ENCODE measurements around the gene NAGA. TPM values are rescaled to one million over a fixed set of nuclear protein-coding genes. Genes with fewer than 3 reads are reported as not detected.

NAGA gene
- total RNA-seq, 1 donor from 2014 or later, result 8.9 TPM

- peaks cover 50% of the 10 kb centered on the region for H3K79me2 ChIP-seq (ENCODE audit: insufficient read depth, low read length)
- no peak for FAIRE-seq
- no peak overlapping the region for H3K4me2 ChIP-seq (ENCODE audit: low read length)
- no peak overlapping the region for H3K4me3 ChIP-seq (ENCODE audit: insufficient read depth, low read depth, low read length)
- H3K27ac Mint-ChIP-seq (ENCODE audit: unreplicated experiment), result no peak overlapping the region
- TF ChIP-seq CTCF (IDR thresholded peaks at IDR 0.05; ENCODE audit: insufficient read depth, low read depth, low read length) (no peak), EZH2 (IDR thresholded peaks at IDR 0.05; ENCODE audit: insufficient read depth, low read length) (no peak)
- H3K4me1 ChIP-seq (ENCODE audit: insufficient read depth, low read length), result peaks cover 7% of the 10 kb centered on the region
- peaks cover 19% of the 10 kb centered on the region for H3K36me3 Mint-ChIP-seq (ENCODE audit: low read depth, unreplicated experiment)
- no peak overlapping the region for H2AFZ ChIP-seq (ENCODE audit: low read depth, low read length)
- H3K9me3 Mint-ChIP-seq (ENCODE audit: unreplicated experiment), result peaks cover 5% of the 10 kb centered on the region
- H3K4me3 Mint-ChIP-seq (ENCODE audit: unreplicated experiment), result no peak overlapping the region
- no peaks in the 10 kb centered on the region for H3K27me3 ChIP-seq (ENCODE audit: insufficient read depth, low read length)
- no peak for DNase-seq (ENCODE audit: low read depth)
- no peaks in the 10 kb centered on the region for H3K27me3 Mint-ChIP-seq (ENCODE audit: low read depth, unreplicated experiment)
- H3K9ac ChIP-seq (ENCODE audit: low read length), result no peak overlapping the region
- peaks cover 21% of the 10 kb centered on the region for H3K36me3 ChIP-seq (ENCODE audit: insufficient read depth, low read length)
- no peaks in the 10 kb centered on the region for H3K4me1 Mint-ChIP-seq (ENCODE audit: low read depth, unreplicated experiment)
- H4K20me1 ChIP-seq (ENCODE audit: insufficient read depth, low read length), result peaks cover 28% of the 10 kb centered on the region
- no peaks in the 10 kb centered on the region for H3K9me3 ChIP-seq (ENCODE audit: insufficient read depth, low read depth, low read length)
- H3K27ac ChIP-seq (ENCODE audit: low read depth, low read length), result no peak overlapping the region
Measured at GRCh38 chr22:42084874-42085273, 14.3 kb upstream of the NAGA start.

GRCh38 chr22:42083119-42083518, 12.5 kb upstream of the NAGA start:
- no peaks in the 10 kb centered on the region for H3K9me3 Mint-ChIP-seq (ENCODE audit: unreplicated experiment)
- H3K27me3 Mint-ChIP-seq (ENCODE audit: low read depth, unreplicated experiment), result no peaks in the 10 kb centered on the region
- H3K4me1 Mint-ChIP-seq (ENCODE audit: low read depth, unreplicated experiment), result no peaks in the 10 kb centered on the region
- H2AFZ ChIP-seq (ENCODE audit: low read depth, low read length), result no peak overlapping the region
- H3K9ac ChIP-seq (ENCODE audit: low read length), result no peak overlapping the region
- H3K4me3 Mint-ChIP-seq (ENCODE audit: unreplicated experiment), result no peak overlapping the region
- H3K36me3 Mint-ChIP-seq (ENCODE audit: low read depth, unreplicated experiment), result peaks cover 11% of the 10 kb centered on the region
- no peak overlapping the region for H3K27ac Mint-ChIP-seq (ENCODE audit: unreplicated experiment)
- no peak for FAIRE-seq
- H3K27ac ChIP-seq (ENCODE audit: low read depth, low read length), result no peak overlapping the region
- no peaks in the 10 kb centered on the region for H3K27me3 ChIP-seq (ENCODE audit: insufficient read depth, low read length)
- H3K36me3 ChIP-seq (ENCODE audit: insufficient read depth, low read length), result peaks cover 21% of the 10 kb centered on the region
- TF ChIP-seq CTCF (IDR thresholded peaks at IDR 0.05; ENCODE audit: insufficient read depth, low read depth, low read length), result no peak
- TF ChIP-seq EZH2 (IDR thresholded peaks at IDR 0.05; ENCODE audit: insufficient read depth, low read length), result no peak
- H3K4me1 ChIP-seq (ENCODE audit: insufficient read depth, low read length), result peaks cover 15% of the 10 kb centered on the region
- H3K4me3 ChIP-seq (ENCODE audit: insufficient read depth, low read depth, low read length), result no peak overlapping the region
- H3K4me2 ChIP-seq (ENCODE audit: low read length), result no peak overlapping the region
- peaks cover 33% of the 10 kb centered on the region for H3K79me2 ChIP-seq (ENCODE audit: insufficient read depth, low read length)
- no peaks in the 10 kb centered on the region for H3K9me3 ChIP-seq (ENCODE audit: insufficient read depth, low read depth, low read length)
- peaks cover 16% of the 10 kb centered on the region for H4K20me1 ChIP-seq (ENCODE audit: insufficient read depth, low read length)
- DNase-seq (ENCODE audit: low read depth), result no peak

GRCh38 chr22:42080287-42080686, 9.7 kb upstream of the NAGA start:
- DNase-seq (ENCODE audit: low read depth) (peak; percentile 33), FAIRE-seq (peak; percentile 20)
- Mint-ChIP-seq H3K36me3 (ENCODE audit: low read depth, unreplicated experiment) (peaks cover 9% of the 10 kb centered on the region), H3K27me3 (ENCODE audit: low read depth, unreplicated experiment) (no peaks in the 10 kb centered on the region), H3K27ac (ENCODE audit: unreplicated experiment) (peak overlapping the region; percentile 90), H3K4me1 (ENCODE audit: low read depth, unreplicated experiment) (no peaks in the 10 kb centered on the region), H3K9me3 (ENCODE audit: unreplicated experiment) (peaks cover 2% of the 10 kb centered on the region), H3K4me3 (ENCODE audit: unreplicated experiment) (peak overlapping the region; percentile 92)
- H3K79me2 ChIP-seq (ENCODE audit: insufficient read depth, low read length), result peaks cover 16% of the 10 kb centered on the region
- TF ChIP-seq EZH2 (IDR thresholded peaks at IDR 0.05; ENCODE audit: insufficient read depth, low read length) (no peak), CTCF (IDR thresholded peaks at IDR 0.05; ENCODE audit: insufficient read depth, low read depth, low read length) (no peak)
- peaks cover 15% of the 10 kb centered on the region for H3K4me1 ChIP-seq (ENCODE audit: insufficient read depth, low read length)
- H3K4me2 ChIP-seq (ENCODE audit: low read length), result peak overlapping the region; percentile 96
- no peaks in the 10 kb centered on the region for H3K27me3 ChIP-seq (ENCODE audit: insufficient read depth, low read length)
- H3K27ac ChIP-seq (ENCODE audit: low read depth, low read length), result peak overlapping the region; percentile 96
- peaks cover 2% of the 10 kb centered on the region for H3K36me3 ChIP-seq (ENCODE audit: insufficient read depth, low read length)
- no peaks in the 10 kb centered on the region for H4K20me1 ChIP-seq (ENCODE audit: insufficient read depth, low read length)
- H3K9me3 ChIP-seq (ENCODE audit: insufficient read depth, low read depth, low read length), result no peaks in the 10 kb centered on the region
- H3K9ac ChIP-seq (ENCODE audit: low read length), result peak overlapping the region; percentile 93
- H2AFZ ChIP-seq (ENCODE audit: low read depth, low read length), result peak overlapping the region; percentile 63
- peak overlapping the region; percentile 93 for H3K4me3 ChIP-seq (ENCODE audit: insufficient read depth, low read depth, low read length)

Data from astrocyte (in vitro differentiated cells and primary cell).